MG63 (cell line): ENCODE data around the gene S1PR5. TPM values are rescaled to one million over a fixed set of nuclear protein-coding genes. Genes with fewer than 3 reads are reported as not detected.

ENCODE experiments used
- total RNA-seq: library from RNA; depleted of rRNA; stranded (reverse); fragments of >200 nt; shearing (Covaris generic); gene quantifications from 2 replicates; pipeline ENCODE4 v1.2.3, GENCODE V29; 2014; ENCODE audit warnings: low replicate concordance; rRNA removed

Gene S1PR5
- total RNA-seq, 1 experiment from 2014 or later = not detected

Other genes with a start within 250 kb of the S1PR5 start
- gene ICAM1, start 246.3 kb downstream of the S1PR5 start, total RNA-seq = 3.8 and 5.1 TPM in 2 replicates
- gene ICAM4, start 230.5 kb downstream of the S1PR5 start, total RNA-seq = not detected in 2 replicates
- gene ICAM5, start 227.5 kb downstream of the S1PR5 start, total RNA-seq = not detected in 2 replicates
- 0.43 TPM in 1 of 2 replicates, not detected in the other for gene ZGLP1, start 207.6 kb downstream of the S1PR5 start, total RNA-seq
- gene FDX2, start 201.4 kb downstream of the S1PR5 start, total RNA-seq = 30.8 and 43.8 TPM in 2 replicates
- gene RAVER1, start 183.9 kb downstream of the S1PR5 start, total RNA-seq = 21.0 and 30.3 TPM in 2 replicates
- gene ICAM3, start 177.8 kb downstream of the S1PR5 start, total RNA-seq = 20.4 and 31.7 TPM in 2 replicates
- 87.9 and 124 TPM in 2 replicates for gene TYK2, start 136.9 kb downstream of the S1PR5 start, total RNA-seq
- gene CDC37, start 113.9 kb downstream of the S1PR5 start, total RNA-seq = 485 and 519 TPM in 2 replicates
- 3.1 and 5.5 TPM in 2 replicates for gene PDE4A, start 96.9 kb downstream of the S1PR5 start, total RNA-seq
- gene KEAP1, start 14.1 kb downstream of the S1PR5 start, total RNA-seq = 172 and 247 TPM in 2 replicates
- gene ATG4D, start 26.5 kb upstream of the S1PR5 start, total RNA-seq = 16.6 and 27.0 TPM in 2 replicates
- 31.7 and 43.3 TPM in 2 replicates for gene KRI1, start 48.6 kb upstream of the S1PR5 start, total RNA-seq
- 24.9 and 43.3 TPM in 2 replicates for gene CDKN2D, start 51.5 kb upstream of the S1PR5 start, total RNA-seq
- 1.4 TPM in 1 of 2 replicates, not detected in the other for gene AP1M2, start 69.9 kb upstream of the S1PR5 start, total RNA-seq
- gene SLC44A2, start 108.1 kb upstream of the S1PR5 start, total RNA-seq = 0.54 and 3.3 TPM in 2 replicates
- 273 and 320 TPM in 2 replicates for gene ILF3, start 136.9 kb upstream of the S1PR5 start, total RNA-seq
- 95.3 and 97.4 TPM in 2 replicates for gene QTRT1, start 184.0 kb upstream of the S1PR5 start, total RNA-seq
- gene DNM2, start 200.6 kb upstream of the S1PR5 start, total RNA-seq = 104 and 116 TPM in 2 replicates